SJSA1 (cell line): ENCODE results near the gene HYOU1. TPM values are rescaled to one million over a fixed set of nuclear protein-coding genes. Genes with fewer than 3 reads are reported as not detected.

ENCODE experiments used
- DNase-seq, 2 experiments: peaks; one replicate each; pipeline ENCODE4 v3.0.0-alpha.2; 2015 to 2020; ENCODE audit warnings: low spot score in 2 of 2, low read depth in 1 of 2
- H3K27ac ChIP-seq: fragments of 250-450 bp; sonication (Bioruptor Pico); 2 replicates; pipeline ENCODE4 v1.5.1; 2020; ENCODE audit warnings: mild to moderate bottlenecking, moderate library complexity
- H3K27me3 ChIP-seq: fragments of 250-450 bp; sonication (Bioruptor Pico); replicated peaks from 2 replicates; pipeline ENCODE4 v1.5.1; 2020; ENCODE audit warnings: mild to moderate bottlenecking, moderate library complexity
- H3K36me3 ChIP-seq: fragments of 250-450 bp; sonication (Bioruptor Pico); 2 replicates; pipeline ENCODE4 v1.5.1; 2020; ENCODE audit warnings: mild to moderate bottlenecking
- H3K4me1 ChIP-seq: fragments of 250-450 bp; sonication (Bioruptor Pico); replicated peaks from 2 replicates; pipeline ENCODE4 v1.6.1; 2021; ENCODE audit warnings: mild to moderate bottlenecking
- H3K4me3 ChIP-seq: fragments of 250-450 bp; sonication (Bioruptor Pico); 2 replicates; pipeline ENCODE4 v1.5.1; 2020; ENCODE audit warnings: mild to moderate bottlenecking
- H3K9me3 ChIP-seq: fragments of 250-450 bp; sonication (Bioruptor Pico); replicated peaks from 2 replicates; pipeline ENCODE4 v1.5.1; 2020; ENCODE audit warnings: mild to moderate bottlenecking
- total RNA-seq: library from RNA; depleted of rRNA; stranded (reverse); fragments of >200 nt; shearing (Covaris generic); gene quantifications from 2 replicates; pipeline ENCODE4 v1.2.3, GENCODE V29; 2014

The HYOU1 gene
- total RNA-seq, 1 experiment from 2014 or later = 124 TPM

- no peak for DNase-seq
- Histone ChIP-seq H3K27me3 (no peaks in the 10 kb centered on the region), H3K4me1 (peaks cover 14% of the 10 kb centered on the region), H3K36me3 (peaks cover 42% of the 10 kb centered on the region), H3K9me3 (no peaks in the 10 kb centered on the region), H3K4me3 (peak overlapping the region; percentile 92), H3K27ac (no peak overlapping the region)
Measured at GRCh38 chr11:119091966-119092879, 35.2 kb upstream of the HYOU1 start.

GRCh38 chr11:119091178-119091577 is 34.2 kb upstream of the HYOU1 start:
- no peak for DNase-seq
- Histone ChIP-seq H3K27ac (no peak overlapping the region), H3K9me3 (no peaks in the 10 kb centered on the region)

GRCh38 chr11:119089319-119089718 is 32.3 kb upstream of the HYOU1 start:
- peaks cover 31% of the 10 kb centered on the region for H3K36me3 ChIP-seq
- DNase-seq = no peak
- no peak overlapping the region for H3K27ac ChIP-seq
- no peaks in the 10 kb centered on the region for H3K27me3 ChIP-seq
- H3K4me1 ChIP-seq = peaks cover 12% of the 10 kb centered on the region
- H3K4me3 ChIP-seq = no peak overlapping the region
- no peaks in the 10 kb centered on the region for H3K9me3 ChIP-seq

More at GRCh38 chr11:119091178-119091577, 34.2 kb upstream of the HYOU1 start:
- no peaks in the 10 kb centered on the region for H3K27me3 ChIP-seq
- no peak overlapping the region for H3K4me3 ChIP-seq
- H3K36me3 ChIP-seq = peaks cover 42% of the 10 kb centered on the region
- peaks cover 14% of the 10 kb centered on the region for H3K4me1 ChIP-seq

GRCh38 chr11:119088406-119088805 is 31.4 kb upstream of the HYOU1 start:
- DNase-seq = no peak
- Histone ChIP-seq H3K27ac (no peak overlapping the region), H3K36me3 (peaks cover 22% of the 10 kb centered on the region), H3K4me3 (no peak overlapping the region), H3K27me3 (no peaks in the 10 kb centered on the region), H3K4me1 (peaks cover 13% of the 10 kb centered on the region), H3K9me3 (no peaks in the 10 kb centered on the region)

GRCh38 chr11:119087747-119088241 is 30.8 kb upstream of the HYOU1 start:
- H3K4me1 ChIP-seq = peaks cover 8% of the 10 kb centered on the region
- peaks cover 16% of the 10 kb centered on the region for H3K36me3 ChIP-seq
- H3K4me3 ChIP-seq = no peak overlapping the region
- DNase-seq = no peak
- no peak overlapping the region for H3K27ac ChIP-seq
- no peaks in the 10 kb centered on the region for H3K9me3 ChIP-seq
- no peaks in the 10 kb centered on the region for H3K27me3 ChIP-seq

- no peak overlapping the region for H3K27ac ChIP-seq
- peaks cover 4% of the 10 kb centered on the region for H3K4me1 ChIP-seq
- DNase-seq = no peak
- H3K27me3 ChIP-seq = no peaks in the 10 kb centered on the region
- no peaks in the 10 kb centered on the region for H3K9me3 ChIP-seq
- H3K4me3 ChIP-seq = no peak overlapping the region
- peaks cover 9% of the 10 kb centered on the region for H3K36me3 ChIP-seq
Measured at GRCh38 chr11:119087123-119087522, 30.1 kb upstream of the HYOU1 start.

- no peaks in the 10 kb centered on the region for H3K9me3 ChIP-seq
- no peaks in the 10 kb centered on the region for H3K27me3 ChIP-seq
- H3K4me1 ChIP-seq = peaks cover 4% of the 10 kb centered on the region
- no peaks in the 10 kb centered on the region for H3K36me3 ChIP-seq
- H3K27ac ChIP-seq = no peak overlapping the region
- peak overlapping the region; percentile 87 for H3K4me3 ChIP-seq
- DNase-seq = no peak
Measured at GRCh38 chr11:119085437-119085847, 28.4 kb upstream of the HYOU1 start.

GRCh38 chr11:119084663-119085436 is 27.8 kb upstream of the HYOU1 start, which contains the start of gene HMBS:
HMBS (plus strand) TSS chr11:119084881; CDS start chr11:119085034, 153 bp downstream.
- peak; percentile 82 to 94 for DNase-seq
- Histone ChIP-seq H3K4me1 (peaks cover 4% of the 10 kb centered on the region), H3K9me3 (no peaks in the 10 kb centered on the region), H3K27ac (peak within 1 kb of the TSS; percentile 82), H3K36me3 (no peaks in the 10 kb centered on the region), H3K4me3 (peak within 1 kb of the TSS; percentile 87), H3K27me3 (no peaks in the 10 kb centered on the region)

- DNase-seq = no peak
- H3K4me1 ChIP-seq = peaks cover 4% of the 10 kb centered on the region
Measured at GRCh38 chr11:119081682-119082260, 24.8 kb upstream of the HYOU1 start.

GRCh38 chr11:119078675-119079420 is 21.8 kb upstream of the HYOU1 start:
- Histone ChIP-seq H3K4me1 (no peaks in the 10 kb centered on the region), H3K27ac (no peak overlapping the region), H3K27me3 (no peaks in the 10 kb centered on the region), H3K4me3 (no peak overlapping the region), H3K9me3 (no peaks in the 10 kb centered on the region), H3K36me3 (peaks cover 8% of the 10 kb centered on the region)
- no peak for DNase-seq

More at GRCh38 chr11:119081682-119082260, 24.8 kb upstream of the HYOU1 start:
- H3K9me3 ChIP-seq = no peaks in the 10 kb centered on the region
- no peak overlapping the region for H3K27ac ChIP-seq
- H3K36me3 ChIP-seq = peaks cover 8% of the 10 kb centered on the region
- H3K4me3 ChIP-seq = no peak overlapping the region
- H3K27me3 ChIP-seq = no peaks in the 10 kb centered on the region

- Histone ChIP-seq H3K4me3 (no peak overlapping the region), H3K36me3 (peaks cover 8% of the 10 kb centered on the region)
- no peak for DNase-seq
Measured at GRCh38 chr11:119077839-119078238, 20.8 kb upstream of the HYOU1 start.

GRCh38 chr11:119067371-119068222 is 10.6 kb upstream of the HYOU1 start, which contains the start of gene VPS11:
VPS11 (plus strand) TSS chr11:119067818; CDS start chr11:119067824, 6 bp downstream.
- peak; percentile 70 to 89 for DNase-seq

More at GRCh38 chr11:119077839-119078238, 20.8 kb upstream of the HYOU1 start:
- H3K9me3 ChIP-seq = no peaks in the 10 kb centered on the region
- H3K27ac ChIP-seq = no peak overlapping the region
- no peaks in the 10 kb centered on the region for H3K4me1 ChIP-seq
- no peaks in the 10 kb centered on the region for H3K27me3 ChIP-seq

More at GRCh38 chr11:119067371-119068222, 10.6 kb upstream of the HYOU1 start, which contains the start of gene VPS11:
- H3K4me1 ChIP-seq = no peaks in the 10 kb centered on the region
- H3K4me3 ChIP-seq = peak within 1 kb of the TSS; percentile 61
- peak within 1 kb of the TSS; percentile 28; the same call in 1 of the 2 replicates for H3K27ac ChIP-seq
- H3K27me3 ChIP-seq = no peaks in the 10 kb centered on the region
- no peaks in the 10 kb centered on the region for H3K9me3 ChIP-seq
- no peaks in the 10 kb centered on the region for H3K36me3 ChIP-seq
